IMR-90 (cell line): ENCODE data around the gene LZTS3.

Source experiments
- CEBPB ChIP-seq: IDR thresholded peaks from 2 replicates; pipeline ENCODE4 v1.6.1; 2012; ENCODE audit warnings: low read depth, low read length, improper control_type of control experiment
- CTCF ChIP-seq: conservative IDR thresholded peaks from 2 replicates; pipeline ENCODE4 v1.5.1; 2012; ENCODE audit warnings: mild to moderate bottlenecking, low read depth, low read length, improper control_type of control experiment
- ELK1 ChIP-seq: fragments of 150-350 bp; IDR thresholded peaks from 2 replicates; pipeline ENCODE4 v1.6.1; 2016; ENCODE audit warnings: low read depth, mild to moderate bottlenecking, low read length, moderate library complexity, borderline replicate concordance
- FOS ChIP-seq: fragments of 150-350 bp; IDR thresholded peaks from 2 replicates; pipeline ENCODE4 v1.6.1; 2016; ENCODE audit warnings: low read depth, low read length
- MAFK ChIP-seq: IDR thresholded peaks from 2 replicates; pipeline ENCODE4 v1.6.1; 2012; ENCODE audit warnings: low read depth, low read length, improper control_type of control experiment
- NFE2L2 ChIP-seq: fragments of 150-350 bp; IDR thresholded peaks from 2 replicates; pipeline ENCODE4 v1.6.1; 2016; ENCODE audit warnings: low read depth, mild to moderate bottlenecking, low read length
- POLR2A ChIP-seq: IDR thresholded peaks from 2 replicates; pipeline ENCODE4 v1.6.1; 2012; ENCODE audit warnings: mild to moderate bottlenecking, low read depth, low read length
- RAD21 ChIP-seq: IDR thresholded peaks from 2 replicates; pipeline ENCODE4 v1.6.1; 2012; ENCODE audit warnings: low read length, improper control_type of control experiment
- RCOR1 ChIP-seq: IDR thresholded peaks from 2 replicates; pipeline ENCODE4 v1.6.1; 2012; ENCODE audit warnings: mild to moderate bottlenecking, low read length, improper control_type of control experiment; ENCODE audit not compliant: insufficient replicate concordance
- RFX5 ChIP-seq: IDR thresholded peaks from 2 replicates; pipeline ENCODE4 v1.8.0; 2012; ENCODE audit warnings: low read depth, mild to moderate bottlenecking, low read length, moderate library complexity
- SMC3 ChIP-seq: fragments of 150-350 bp; IDR thresholded peaks from 2 replicates; pipeline ENCODE4 v1.6.1; 2016; ENCODE audit warnings: low read depth, mild to moderate bottlenecking, antibody characterized with exemption, low read length, moderate library complexity
- USF2 ChIP-seq: fragments of 150-350 bp; IDR thresholded peaks from 2 replicates; pipeline ENCODE4 v1.6.1; 2017; ENCODE audit warnings: mild to moderate bottlenecking, antibody characterized with exemption, low read length, low read depth

GRCh38 chr20:3209946-3210317, 36.6 kb upstream of the LZTS3 start:
- TF ChIP-seq CTCF (no peak), MAFK (no peak), ELK1 (no peak), RCOR1 (no peak), POLR2A (no peak), CEBPB (no peak), USF2 (no peak), RFX5 (no peak), NFE2L2 (no peak), SMC3 (no peak), RAD21 (no peak), FOS (no peak)
